Measurements from ENCODE around the gene KRTAP10-7. TPM values are rescaled to one million over a fixed set of nuclear protein-coding genes. Genes with fewer than 3 reads are reported as not detected.
"Not testable (repeated sequence)": the region's sequence is repeated elsewhere in the genome, so short reads cannot be mapped to it uniquely, and the experiment has no call there.

The KRTAP10-7 gene
- total RNA-seq, 2 donors from 2014 or later, result not detected

DNA sequence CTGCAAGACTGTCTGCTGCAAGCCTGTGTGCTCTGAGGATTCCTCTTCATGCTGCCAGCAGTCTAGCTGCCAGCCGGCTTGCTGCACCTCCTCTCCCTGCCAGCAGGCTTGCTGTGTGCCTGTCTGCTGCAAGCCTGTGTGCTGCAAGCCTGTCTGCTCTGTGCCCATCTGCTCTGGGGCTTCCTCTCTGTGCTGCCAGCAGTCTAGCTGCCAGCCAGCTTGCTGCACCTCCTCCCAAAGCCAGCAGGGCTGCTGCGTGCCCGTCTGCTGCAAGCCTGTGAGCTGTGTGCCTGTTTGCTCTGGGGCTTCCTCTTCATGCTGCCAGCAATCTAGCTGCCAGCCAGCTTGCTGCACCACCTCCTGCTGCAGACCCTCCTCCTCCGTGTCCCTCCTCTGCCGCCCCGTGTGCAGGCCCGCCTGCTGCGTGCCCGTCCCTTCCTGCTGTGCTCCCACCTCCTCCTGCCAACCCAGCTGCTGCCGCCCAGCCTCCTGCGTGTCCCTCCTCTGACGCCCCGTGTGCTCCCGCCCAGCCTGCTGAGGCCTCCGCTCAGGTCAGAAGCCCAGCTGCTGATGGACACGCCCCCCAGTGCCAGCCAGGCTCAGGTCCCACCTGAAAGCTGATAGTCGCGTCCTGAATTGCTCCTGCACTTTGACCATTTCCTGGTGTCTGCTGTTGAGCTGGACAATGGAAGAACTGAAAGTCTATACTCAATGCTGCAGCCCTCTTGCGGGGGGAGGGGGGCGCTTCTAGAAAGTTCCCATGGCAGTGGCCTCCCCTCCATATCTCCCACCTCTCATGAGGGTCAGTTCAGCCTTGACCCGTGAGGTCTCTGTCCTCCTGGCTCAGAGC, 25.7 kb upstream of the KRTAP10-7 start:
- Mint-ChIP-seq H3K36me3 (ENCODE audit: insufficient read depth in 2 of 2) (peaks cover 5 to 11% of the 10 kb centered on the region in 2 donors), H3K9me3 (peaks cover 0 to 8% of the 10 kb centered on the region in 2 donors), H3K4me3 (no peak overlapping the region), H3K27me3 (ENCODE audit: low read depth) (peaks cover 10% of the 10 kb centered on the region), H3K27ac (no peak overlapping the region), H3K4me1 (ENCODE audit: low read depth) (no peaks in the 10 kb centered on the region)
- DNase-seq, result no peak
- no peak for ATAC-seq (replicated peaks in 1 of 2)

DNA sequence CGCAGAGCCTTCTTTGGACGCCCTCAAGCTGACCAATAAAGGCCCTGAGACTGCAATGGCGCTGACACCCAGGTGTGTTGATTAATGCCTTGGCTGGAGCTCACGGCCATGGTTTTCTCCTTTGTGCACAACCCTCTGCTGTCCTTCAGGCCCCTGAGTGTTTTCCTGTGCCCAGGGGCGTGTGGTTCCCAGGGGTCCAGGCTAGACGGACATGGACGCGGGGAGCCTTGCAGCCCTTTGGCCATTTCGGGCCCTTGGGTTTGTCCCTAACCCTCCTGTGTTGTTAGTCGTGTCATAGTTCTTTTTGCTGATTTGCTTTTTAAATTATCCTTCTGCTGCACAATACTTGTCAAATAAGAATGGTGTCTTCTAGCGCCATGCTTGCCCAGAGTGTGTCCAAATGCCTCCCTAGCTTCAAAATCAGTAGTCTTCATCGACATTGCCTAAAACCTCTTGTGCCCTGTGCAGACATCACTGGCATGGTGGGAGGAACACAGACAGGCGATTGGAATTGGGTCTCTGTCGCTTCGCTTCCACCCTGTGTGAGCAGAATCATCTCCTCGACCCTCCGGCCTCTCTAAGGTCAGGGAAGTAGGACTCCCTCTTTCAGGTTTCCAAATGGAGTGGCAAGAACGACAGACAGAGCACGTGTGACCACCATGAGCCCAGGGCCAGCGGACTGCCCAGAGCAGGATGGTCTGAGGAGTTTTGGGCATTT, 24.9 kb upstream of the KRTAP10-7 start:
- DNase-seq, result no peak
- H3K4me1 Mint-ChIP-seq (ENCODE audit: low read depth), result no peaks in the 10 kb centered on the region
- H3K27me3 Mint-ChIP-seq (ENCODE audit: low read depth), result peaks cover 10% of the 10 kb centered on the region
- H3K27ac Mint-ChIP-seq, result no peak overlapping the region
- H3K4me3 Mint-ChIP-seq, result no peak overlapping the region
- peaks cover 2 to 11% of the 10 kb centered on the region in 2 donors for H3K9me3 Mint-ChIP-seq
- peaks cover 10 to 14% of the 10 kb centered on the region in 2 donors for H3K36me3 Mint-ChIP-seq (ENCODE audit: insufficient read depth in 2 of 2)
- no peak for ATAC-seq (replicated peaks in 1 of 2)

DNA sequence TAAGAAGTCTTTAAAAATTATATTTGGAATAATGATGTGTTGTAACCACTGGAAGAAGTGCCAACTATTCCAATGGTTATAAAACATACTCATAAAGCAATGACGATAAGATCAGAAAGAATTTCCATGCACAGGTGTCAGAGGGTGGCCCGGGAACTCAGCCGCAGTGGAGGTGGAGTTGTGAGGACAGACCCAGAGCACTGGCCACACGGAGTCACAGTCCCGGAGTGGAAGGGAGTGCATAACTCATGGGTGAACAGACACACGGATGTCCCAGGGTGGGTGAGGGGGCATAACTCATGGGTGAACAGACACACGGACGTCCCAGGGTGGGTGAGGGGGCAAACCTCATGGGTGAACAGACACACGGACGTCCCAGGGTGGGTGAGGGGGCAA, 24.4 kb upstream of the KRTAP10-7 start:
- Mint-ChIP-seq H3K9me3 (peaks cover 5 to 14% of the 10 kb centered on the region in 2 donors), H3K27ac (no peak overlapping the region), H3K4me3 (no peak overlapping the region), H3K36me3 (ENCODE audit: insufficient read depth in 2 of 2) (peaks cover 12 to 14% of the 10 kb centered on the region in 2 donors), H3K27me3 (ENCODE audit: low read depth) (peaks cover 10% of the 10 kb centered on the region), H3K4me1 (ENCODE audit: low read depth) (no peaks in the 10 kb centered on the region)
- ATAC-seq (replicated peaks in 1 of 2) (no peak), DNase-seq (no peak)

DNA sequence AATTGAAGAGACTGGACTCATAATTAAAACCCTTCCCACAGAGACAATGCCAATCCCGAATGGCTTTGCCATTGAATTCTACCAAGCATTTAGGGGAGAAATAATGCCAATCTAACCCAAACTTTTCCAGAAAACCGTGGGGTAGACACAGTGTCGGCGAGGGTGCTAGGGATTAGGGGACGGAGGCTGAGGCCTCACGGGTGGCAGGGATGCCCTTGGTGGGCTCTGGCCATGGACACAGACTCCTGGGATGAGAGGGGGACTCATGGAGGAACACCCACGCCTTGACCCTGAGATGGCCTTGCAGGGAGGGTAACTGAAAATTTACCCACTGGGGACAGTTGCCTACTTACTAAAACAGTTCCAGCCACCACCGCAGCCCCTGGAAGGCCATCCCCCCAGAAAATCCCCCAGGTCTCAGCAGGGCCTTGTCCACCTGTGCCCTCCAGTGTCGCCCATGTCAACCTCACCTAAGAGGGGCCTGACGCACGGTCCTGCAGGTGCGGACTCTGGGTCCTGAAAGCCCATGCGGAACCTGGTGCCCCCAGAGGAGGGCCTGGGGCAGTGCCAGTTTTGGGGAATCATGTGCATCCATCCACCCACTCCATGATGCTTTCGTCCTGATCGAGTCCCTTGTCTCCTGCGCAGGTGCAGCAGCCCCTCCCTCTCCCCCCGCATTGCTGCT, 21.9 kb upstream of the KRTAP10-7 start:
- Mint-ChIP-seq H3K36me3 (ENCODE audit: insufficient read depth in 2 of 2) (peaks cover 18 to 24% of the 10 kb centered on the region in 2 donors), H3K4me1 (ENCODE audit: low read depth) (peaks cover 2% of the 10 kb centered on the region), H3K9me3 (peaks cover 12 to 20% of the 10 kb centered on the region in 2 donors), H3K27ac (no peak overlapping the region), H3K27me3 (ENCODE audit: low read depth) (peaks cover 10% of the 10 kb centered on the region), H3K4me3 (no peak overlapping the region)
- ATAC-seq (replicated peaks in 1 of 2) (no peak), DNase-seq (no peak)

DNA sequence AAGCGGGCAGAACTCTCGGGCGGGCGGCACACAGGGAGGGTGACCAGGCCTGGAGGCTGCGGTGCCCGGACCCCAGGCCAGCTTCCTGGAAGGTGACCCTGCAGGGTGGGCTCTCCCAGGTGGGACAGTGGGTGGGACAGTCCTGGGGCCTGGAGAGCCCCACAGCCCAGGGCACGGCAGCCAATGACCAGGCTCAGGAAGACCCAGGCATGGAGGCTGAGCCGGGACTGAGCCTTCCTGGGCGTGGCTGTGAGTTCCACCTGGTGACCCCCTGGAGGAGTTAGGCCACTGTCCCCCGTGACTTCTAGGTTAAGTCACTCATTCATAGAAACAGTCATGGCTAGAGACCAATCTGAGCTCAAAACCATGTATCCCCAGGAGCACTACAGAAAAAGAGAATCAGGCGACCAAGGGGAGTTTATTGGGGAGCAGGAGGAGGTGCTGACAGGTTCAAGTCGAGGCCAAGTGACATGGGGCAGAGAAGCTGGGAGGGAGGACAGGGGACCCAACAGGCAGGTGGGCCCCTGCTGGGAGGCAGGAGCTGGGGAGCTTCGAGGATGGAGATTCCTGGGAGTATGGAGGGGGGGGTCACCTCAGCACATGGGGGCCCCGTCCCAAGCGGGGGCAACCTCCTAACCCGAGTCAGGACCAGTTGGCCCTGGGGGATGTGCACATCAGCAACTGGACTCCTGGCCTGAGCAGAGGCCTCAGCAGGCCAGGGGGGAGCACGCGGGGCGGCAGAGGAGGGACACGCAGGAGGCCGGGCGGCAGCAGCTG, 21.2 kb upstream of the KRTAP10-7 start:
- H3K4me1 Mint-ChIP-seq (ENCODE audit: low read depth), result peaks cover 9% of the 10 kb centered on the region
- DNase-seq (no peak), ATAC-seq (replicated peaks in 1 of 2) (no peak)
- no peak overlapping the region for H3K27ac Mint-ChIP-seq
- H3K27me3 Mint-ChIP-seq (ENCODE audit: low read depth), result peaks cover 10% of the 10 kb centered on the region
- H3K4me3 Mint-ChIP-seq, result no peak overlapping the region
- H3K36me3 Mint-ChIP-seq (ENCODE audit: insufficient read depth in 2 of 2), result peaks cover 18 to 24% of the 10 kb centered on the region in 2 donors
- H3K9me3 Mint-ChIP-seq, result peaks cover 12 to 20% of the 10 kb centered on the region in 2 donors

DNA sequence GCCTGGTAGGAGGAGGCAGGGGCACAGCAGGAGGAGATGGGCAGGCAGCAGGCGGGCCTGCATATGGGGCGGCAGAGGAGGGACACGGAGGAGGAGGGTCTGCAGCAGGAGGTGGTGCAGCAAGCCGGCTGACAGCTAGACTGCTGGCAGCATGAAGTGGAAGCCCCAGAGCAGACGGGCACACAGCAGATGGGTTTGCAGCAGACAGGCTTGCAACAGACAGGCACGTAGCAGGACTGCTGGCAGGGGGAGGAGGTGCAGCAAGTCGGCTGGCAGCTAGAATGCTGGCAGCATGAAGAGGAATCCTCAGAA, 20.6 kb upstream of the KRTAP10-7 start:
- Mint-ChIP-seq H3K27me3 (ENCODE audit: low read depth) (peaks cover 4% of the 10 kb centered on the region), H3K4me3 (no peak overlapping the region), H3K36me3 (ENCODE audit: insufficient read depth in 2 of 2) (peaks cover 18 to 24% of the 10 kb centered on the region in 2 donors), H3K9me3 (peaks cover 12 to 20% of the 10 kb centered on the region in 2 donors), H3K27ac (no peak overlapping the region), H3K4me1 (ENCODE audit: low read depth) (peaks cover 13% of the 10 kb centered on the region)
- ATAC-seq (replicated peaks in 1 of 2) (no peak), DNase-seq (no peak)

DNA sequence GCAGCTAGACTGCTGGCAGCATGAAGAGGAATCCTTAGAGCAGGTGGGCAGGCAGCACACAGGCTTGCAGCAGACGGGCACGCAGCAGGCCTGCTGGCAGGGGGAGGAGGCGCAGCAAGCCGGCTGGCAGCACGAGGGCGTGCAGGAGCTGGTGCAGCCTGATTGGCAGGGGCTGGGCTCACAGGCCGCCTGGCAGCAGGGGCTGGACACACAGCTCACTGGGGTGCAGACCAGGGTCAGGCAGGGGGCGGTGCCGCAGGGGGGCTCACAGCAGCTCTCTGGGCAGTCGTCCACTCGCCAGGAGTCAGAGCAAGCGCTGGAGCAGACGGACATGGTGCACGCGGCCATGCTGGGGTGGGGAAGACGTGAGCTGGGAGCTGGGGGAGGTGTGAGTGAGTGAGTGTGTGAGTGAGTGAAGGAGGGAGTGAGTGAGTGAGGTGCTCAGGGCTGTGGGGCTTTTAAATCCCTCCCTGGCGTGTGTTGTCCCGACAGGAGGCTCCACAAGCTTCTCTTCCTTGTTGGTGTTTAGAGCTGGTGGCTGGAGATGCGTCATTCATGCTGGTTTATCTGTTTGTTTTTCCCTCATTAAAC, 20.1 kb upstream of the KRTAP10-7 start, which contains the start of gene KRTAP10-5:
Gene KRTAP10-5 (minus strand): TSS at position 374 of the 591 bp plus-strand sequence. CDS start 26 bp downstream, at position 348.
- ATAC-seq (replicated peaks in 1 of 2); H3K4me3 Mint-ChIP-seq; DNase-seq; H3K27ac Mint-ChIP-seq; H3K27me3 Mint-ChIP-seq (ENCODE audit: low read depth): not testable (repeated sequence)
- H3K9me3 Mint-ChIP-seq, result peaks cover 12 to 20% of the 10 kb centered on the region in 2 donors
- peaks cover 18 to 24% of the 10 kb centered on the region in 2 donors for H3K36me3 Mint-ChIP-seq (ENCODE audit: insufficient read depth in 2 of 2)
- peaks cover 13% of the 10 kb centered on the region for H3K4me1 Mint-ChIP-seq (ENCODE audit: low read depth)

DNA sequence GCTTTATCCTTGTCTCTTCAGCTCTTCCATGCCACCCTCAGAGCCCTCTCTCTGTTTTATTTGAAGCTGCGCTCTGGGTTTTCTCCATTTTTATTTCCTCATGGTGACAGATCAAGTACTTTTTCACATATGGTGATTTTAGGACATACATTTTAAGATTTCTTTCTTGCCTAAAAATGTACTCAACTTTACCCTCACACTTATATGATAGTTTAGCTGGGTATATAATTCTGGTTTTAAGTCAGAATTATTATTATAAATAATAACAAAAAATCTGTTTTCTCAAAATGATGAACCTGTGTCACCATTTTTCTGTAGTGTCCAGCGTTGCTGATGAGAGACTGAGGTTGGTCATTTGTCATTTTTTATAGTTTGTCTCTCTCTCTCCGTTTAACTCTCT, 19.2 kb upstream of the KRTAP10-7 start:
- peaks cover 13% of the 10 kb centered on the region for H3K4me1 Mint-ChIP-seq (ENCODE audit: low read depth)
- peaks cover 12 to 20% of the 10 kb centered on the region in 2 donors for H3K9me3 Mint-ChIP-seq
- no peak for DNase-seq
- H3K4me3 Mint-ChIP-seq, result no peak overlapping the region
- H3K27me3 Mint-ChIP-seq (ENCODE audit: low read depth), result peaks cover 6% of the 10 kb centered on the region
- peaks cover 18 to 24% of the 10 kb centered on the region in 2 donors for H3K36me3 Mint-ChIP-seq (ENCODE audit: insufficient read depth in 2 of 2)
- no peak overlapping the region for H3K27ac Mint-ChIP-seq
- no peak for ATAC-seq (replicated peaks in 1 of 2)

- H3K4me1 Mint-ChIP-seq (ENCODE audit: low read depth), result peaks cover 13% of the 10 kb centered on the region
- H3K36me3 Mint-ChIP-seq (ENCODE audit: insufficient read depth in 2 of 2), result peaks cover 16 to 24% of the 10 kb centered on the region in 2 donors
- ATAC-seq (replicated peaks in 1 of 2), result no peak
- DNase-seq, result no peak
- H3K27me3 Mint-ChIP-seq (ENCODE audit: low read depth), result peaks cover 14% of the 10 kb centered on the region
- peaks cover 12 to 20% of the 10 kb centered on the region in 2 donors for H3K9me3 Mint-ChIP-seq
- H3K4me3 Mint-ChIP-seq, result no peak overlapping the region
- H3K27ac Mint-ChIP-seq, result no peak overlapping the region
Measured at GRCh38 chr21:44582055-44582454, 18.3 kb upstream of the KRTAP10-7 start.

- no peak for ATAC-seq (replicated peaks in 1 of 2)
- H3K9me3 Mint-ChIP-seq, result peaks cover 12 to 15% of the 10 kb centered on the region in 2 donors
- peaks cover 13% of the 10 kb centered on the region for H3K4me1 Mint-ChIP-seq (ENCODE audit: low read depth)
- peaks cover 16% of the 10 kb centered on the region for H3K27me3 Mint-ChIP-seq (ENCODE audit: low read depth)
- DNase-seq, result no peak
- peaks cover 8 to 19% of the 10 kb centered on the region in 2 donors for H3K36me3 Mint-ChIP-seq (ENCODE audit: insufficient read depth in 2 of 2)
- no peak overlapping the region for H3K4me3 Mint-ChIP-seq
- no peak overlapping the region for H3K27ac Mint-ChIP-seq
Measured at GRCh38 chr21:44583089-44583799, 17.2 kb upstream of the KRTAP10-7 start.

- Mint-ChIP-seq H3K27ac (no peak overlapping the region), H3K4me1 (ENCODE audit: low read depth) (peaks cover 13% of the 10 kb centered on the region), H3K4me3 (no peak overlapping the region), H3K36me3 (ENCODE audit: insufficient read depth in 2 of 2) (peaks cover 7 to 19% of the 10 kb centered on the region in 2 donors), H3K9me3 (peaks cover 12 to 13% of the 10 kb centered on the region in 2 donors), H3K27me3 (ENCODE audit: low read depth) (peaks cover 16% of the 10 kb centered on the region)
- peak; percentile 21 to 53 for DNase-seq
- peak; percentile 90 to 100 for ATAC-seq (replicated peaks in 1 of 2)
Measured at GRCh38 chr21:44583800-44584147, 16.6 kb upstream of the KRTAP10-7 start.

GRCh38 chr21:44585892-44586291, 14.5 kb upstream of the KRTAP10-7 start:
- peaks cover 16% of the 10 kb centered on the region for H3K27me3 Mint-ChIP-seq (ENCODE audit: low read depth)
- DNase-seq (no peak), ATAC-seq (replicated peaks in 1 of 2) (no peak)
- H3K4me3 Mint-ChIP-seq, result no peak overlapping the region
- H3K36me3 Mint-ChIP-seq (ENCODE audit: insufficient read depth in 2 of 2), result peaks cover 5 to 13% of the 10 kb centered on the region in 2 donors
- H3K27ac Mint-ChIP-seq, result no peak overlapping the region
- peaks cover 7% of the 10 kb centered on the region in 2 donors for H3K9me3 Mint-ChIP-seq
- H3K4me1 Mint-ChIP-seq (ENCODE audit: low read depth), result peaks cover 13% of the 10 kb centered on the region

Measured in activated T-cell treated with anti-CD3 and anti-CD28 coated beads, Interleukin-2, amount 50 U/mL, for 72 hours (primary cell).